HG02870 (cell line): Measurements from ENCODE around the gene MUC12.
"Not testable (repeated sequence)": the region's sequence is repeated elsewhere in the genome, so short reads cannot be mapped to it uniquely, and the experiment has no call there.

Source experiments
- ATAC-seq: cut with Tn5 transposase; IDR thresholded peaks from one replicate; pipeline ENCODE4 v1.9.1; 2021; ENCODE audit warnings: mild to moderate bottlenecking, moderate library complexity; ENCODE audit not compliant: unreplicated experiment

MUC12 gene

GRCh38 chr7:100959894-100960293, 9.5 kb upstream of the MUC12 start:
- ATAC-seq = no peak

GRCh38 chr7:100962537-100962936, 6.8 kb upstream of the MUC12 start:
- ATAC-seq = no peak

GRCh38 chr7:100963386-100963785, 6.0 kb upstream of the MUC12 start:
- no peak for ATAC-seq

DNA sequence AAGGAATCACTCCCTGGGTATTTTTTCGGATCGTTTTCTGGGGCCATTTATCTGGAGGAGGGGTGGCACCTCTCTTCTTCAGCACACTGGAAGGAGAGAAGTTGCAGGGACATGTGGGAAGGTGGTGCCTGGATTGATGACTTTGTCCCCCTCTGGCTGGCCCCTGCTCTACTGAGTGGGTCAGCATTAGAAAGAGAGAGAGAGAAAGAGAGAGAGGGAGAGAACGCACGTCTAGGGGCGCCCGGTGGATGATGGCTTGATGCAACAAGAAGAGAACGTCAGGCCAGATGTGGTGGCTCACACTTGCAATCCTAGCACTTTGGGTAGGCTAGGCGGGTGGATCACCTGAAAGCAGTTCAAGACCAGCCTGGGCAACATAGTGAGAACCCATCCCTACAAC, 5.5 kb upstream of the MUC12 start:
- no peak for ATAC-seq

- no peak for ATAC-seq
Observed at GRCh38 chr7:100964630-100965029, 4.7 kb upstream of the MUC12 start.

DNA sequence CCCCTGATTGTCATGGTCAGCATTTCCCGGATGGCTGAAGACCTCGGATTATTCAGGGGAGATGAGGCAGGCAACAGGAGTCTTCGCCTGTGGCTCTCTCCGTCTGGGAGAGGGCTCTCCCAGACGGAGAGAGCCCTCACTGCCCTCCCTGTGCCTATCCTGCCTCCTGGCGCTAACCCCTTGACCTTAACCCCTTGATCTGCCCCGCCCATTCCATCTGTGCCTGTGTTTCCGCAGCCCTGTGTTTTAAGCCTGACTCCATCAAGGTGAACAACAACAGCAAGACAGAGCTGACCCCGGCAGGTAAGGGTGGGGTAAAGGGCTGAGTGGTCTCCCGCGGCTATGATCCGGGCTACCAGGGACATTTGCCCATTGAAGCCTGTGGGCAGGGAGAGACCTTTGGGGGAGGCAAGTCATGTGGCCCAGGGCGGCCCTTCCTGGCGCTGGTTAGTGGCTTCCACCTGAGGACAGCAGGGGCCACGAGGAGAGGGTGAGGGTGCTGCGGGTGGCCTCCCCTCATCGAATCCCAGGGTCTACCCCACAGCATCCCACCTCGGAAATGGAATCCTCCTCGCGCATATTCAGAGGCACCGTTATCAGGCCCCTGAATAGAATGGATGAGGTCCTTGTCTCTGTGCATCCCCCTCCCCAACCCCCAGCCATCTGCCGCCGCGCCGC, 4.2 kb upstream of the MUC12 start:
- ATAC-seq = no peak

DNA sequence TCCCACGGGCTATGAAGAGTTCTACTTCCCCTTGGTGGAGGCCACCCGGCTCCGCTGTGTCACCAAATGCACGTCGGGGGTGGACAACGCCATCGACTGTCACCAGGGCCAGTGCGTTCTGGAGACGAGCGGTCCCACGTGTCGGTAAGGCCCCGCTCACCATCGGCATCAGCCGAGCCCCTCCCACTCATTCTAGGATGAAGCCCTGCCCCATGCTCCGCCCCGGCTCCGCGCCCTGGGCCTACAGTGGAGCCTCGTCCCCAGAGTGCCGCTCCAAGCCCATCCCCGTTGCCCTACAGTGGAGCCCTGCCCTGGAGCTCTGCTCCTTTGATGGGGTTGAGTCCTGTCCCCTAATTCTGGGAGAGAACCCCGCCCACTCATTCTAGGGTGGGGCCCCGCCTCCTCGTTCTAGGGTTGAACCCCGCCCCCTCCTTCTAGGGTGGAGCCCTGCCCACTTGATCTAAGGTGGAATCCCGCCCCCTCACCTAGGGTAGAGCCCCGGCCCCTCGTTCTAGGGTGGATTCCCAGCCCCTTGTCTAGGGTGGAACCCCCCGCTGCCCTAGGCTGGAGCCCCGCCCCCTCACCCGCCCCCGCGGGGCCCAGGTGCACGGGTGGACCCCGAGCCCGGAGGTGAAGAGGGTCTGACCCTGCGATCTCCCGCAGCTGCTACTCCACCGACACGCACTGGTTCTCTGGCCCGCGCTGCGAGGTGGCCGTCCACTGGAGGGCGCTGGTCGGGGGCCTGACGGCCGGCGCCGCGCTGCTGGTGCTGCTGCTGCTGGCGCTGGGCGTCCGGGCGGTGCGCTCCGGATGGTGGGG, 3.4 kb upstream of the MUC12 start:
- ATAC-seq = no peak

- no peak for ATAC-seq
Observed at GRCh38 chr7:100966542-100967291, 2.6 kb upstream of the MUC12 start.

DNA sequence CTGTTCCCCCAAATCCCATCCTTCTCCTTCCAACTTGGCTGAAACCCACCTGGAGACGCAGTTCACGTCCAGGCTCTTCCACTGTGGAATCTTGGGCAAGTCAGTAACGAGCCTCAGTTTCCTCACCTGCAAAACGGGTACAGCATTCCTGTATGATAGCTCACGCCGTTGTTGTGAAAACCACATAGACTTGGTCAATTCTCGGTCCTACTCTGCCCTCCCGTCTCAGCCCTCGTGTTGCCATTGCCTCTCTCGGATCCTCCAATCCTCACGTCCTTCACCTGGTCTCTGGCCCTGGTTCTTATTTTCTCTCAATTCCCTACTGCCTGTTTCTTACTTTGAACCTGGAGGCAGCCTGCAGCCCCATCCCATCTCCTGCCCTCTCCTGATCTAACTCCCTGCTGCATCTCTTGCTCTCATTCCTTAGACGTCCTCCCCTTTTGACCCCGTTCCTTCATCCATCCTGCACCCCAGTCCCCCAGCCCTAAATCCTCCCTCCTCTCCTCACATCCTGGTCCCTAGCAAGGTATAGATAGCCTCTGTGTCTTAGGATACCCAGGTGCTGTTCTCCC, 2.0 kb upstream of the MUC12 start:
- no peak for ATAC-seq

DNA sequence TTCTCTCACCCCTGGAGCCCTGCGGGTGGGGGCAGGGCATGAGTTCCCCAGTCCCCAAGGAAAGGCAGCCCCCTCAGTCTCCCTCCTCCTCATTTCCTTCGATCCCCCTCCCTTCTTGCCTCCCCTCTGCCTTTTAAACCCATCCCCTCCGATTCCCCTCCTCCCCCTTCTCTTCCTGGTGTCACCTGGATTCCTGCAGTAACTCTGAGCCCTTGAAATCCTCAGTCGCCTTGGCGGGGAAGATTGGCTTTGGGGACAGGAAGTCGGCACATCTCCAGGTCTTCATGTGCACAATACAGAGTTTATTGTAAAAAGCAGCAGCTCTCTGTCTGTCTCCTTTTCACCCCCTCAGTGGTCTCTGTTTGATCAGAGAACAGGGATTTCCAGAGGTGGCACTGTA, 1.3 kb upstream of the MUC12 start:
- ATAC-seq = no peak

DNA sequence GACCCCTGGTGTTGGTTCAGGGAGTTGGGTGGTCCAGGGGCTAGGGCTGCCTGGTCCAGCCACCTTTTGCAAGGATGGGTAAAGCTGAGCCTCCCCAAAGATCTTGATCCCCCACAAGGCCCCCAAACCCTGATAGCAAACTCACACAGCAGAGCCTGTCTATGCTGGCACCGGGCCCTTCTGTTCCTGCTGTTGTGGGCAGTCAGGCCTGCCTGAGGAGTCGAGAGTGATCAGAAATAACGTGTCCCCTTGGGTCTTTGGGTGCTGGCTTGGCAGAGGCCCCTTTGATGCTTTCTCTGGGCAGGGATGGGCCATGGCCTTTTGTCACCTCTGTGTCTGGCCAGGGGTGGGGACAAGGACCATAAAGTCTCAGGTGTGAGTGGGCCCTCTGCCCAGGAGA, 715 bp upstream of the MUC12 start:
- no peak for ATAC-seq

- ATAC-seq = no peak
Observed at GRCh38 chr7:100971111-100972001, 2.0 kb downstream of the MUC12 start.

DNA sequence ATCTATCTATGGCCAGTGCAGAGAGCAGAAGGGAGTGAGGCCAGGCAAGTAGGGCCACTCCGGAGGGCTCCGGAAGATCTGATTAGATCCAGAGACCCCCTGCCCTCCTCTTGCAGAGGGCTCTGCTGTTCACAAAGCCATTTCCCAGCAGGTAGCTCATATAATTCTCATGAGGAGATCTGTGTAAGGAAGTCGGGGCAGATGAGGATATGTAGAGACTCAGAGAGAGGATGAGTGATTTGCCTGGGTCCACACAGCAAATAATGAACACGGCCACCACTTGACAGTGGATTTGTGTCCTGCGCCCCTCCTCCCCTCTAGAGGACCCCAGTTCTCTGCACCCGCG, 2.6 kb downstream of the MUC12 start:
- no peak for ATAC-seq

GRCh38 chr7:100974021-100974420, 4.7 kb downstream of the MUC12 start:
- no peak for ATAC-seq

GRCh38 chr7:100975371-100975821, 6.0 kb downstream of the MUC12 start:
- no peak for ATAC-seq

- ATAC-seq = no peak
Observed at GRCh38 chr7:100978300-100978699, 8.9 kb downstream of the MUC12 start.

GRCh38 chr7:100983451-100984187, 14.3 kb downstream of the MUC12 start:
- no peak for ATAC-seq

- ATAC-seq = not testable (repeated sequence)
Observed at GRCh38 chr7:100984241-100984918, 15.0 kb downstream of the MUC12 start.
